HCT116 (cell line): Measurements from ENCODE around the gene FAT1.
A peak's percentile ranks its signal among the peaks of the same experiment; 100 is the strongest.

Experiments used
- EZH2 ChIP-seq: fragments of 200-600 bp; sonication (generic); IDR thresholded peaks from 2 replicates; pipeline ENCODE4 v1.6.1; 2017; ENCODE audit warnings: antibody characterized with exemption, mixed run types
- EZH2phosphoT487 ChIP-seq: fragments of 200-600 bp; IDR thresholded peaks from 2 replicates; pipeline ENCODE4 v1.6.1; 2018; ENCODE audit warnings: antibody characterized with exemption, borderline replicate concordance
- FOSL1 ChIP-seq: IDR thresholded peaks from 2 replicates; pipeline ENCODE4 v1.6.1; 2012; ENCODE audit warnings: low read depth
- JUND ChIP-seq: IDR thresholded peaks from 2 replicates; pipeline ENCODE4 v1.6.1; 2012
- POLR2A ChIP-seq: IDR thresholded peaks from 2 replicates; pipeline ENCODE4 v1.7.0; 2011; ENCODE audit warnings: borderline replicate concordance; ENCODE audit not compliant: insufficient read depth, insufficient read length; ENCODE audit errors: extremely low read depth
- POLR2AphosphoS5 ChIP-seq: IDR thresholded peaks from 2 replicates; pipeline ENCODE4 v1.6.1; 2011; ENCODE audit warnings: mild to moderate bottlenecking, low read depth, low read length, moderate library complexity
- RAD21 ChIP-seq: IDR thresholded peaks from 2 replicates; pipeline ENCODE4 v1.6.1; 2012; ENCODE audit warnings: low read depth, mild to moderate bottlenecking
- SIN3A ChIP-seq: IDR thresholded peaks from 2 replicates; pipeline ENCODE4 v1.6.1; 2012; ENCODE audit warnings: low read depth
- SP1 ChIP-seq: IDR thresholded peaks from 2 replicates; pipeline ENCODE4 v1.6.1; 2012; ENCODE audit warnings: low read depth
- TCF7L2 ChIP-seq: IDR thresholded peaks from 2 replicates; pipeline ENCODE4 v1.7.0; 2011; ENCODE audit warnings: borderline replicate concordance, inconsistent platforms; ENCODE audit not compliant: insufficient read depth, insufficient read length; ENCODE audit errors: extremely low read depth
- ZFX ChIP-seq: fragments of 450-650 bp; IDR thresholded peaks from 2 replicates; pipeline ENCODE4 v1.6.1; 2017
- ZNF274 ChIP-seq: fragments of 200-500 bp; sonication (Bioruptor generic); IDR thresholded peaks from 2 replicates; pipeline ENCODE4 v1.6.1; 2014; ENCODE audit warnings: mild to moderate bottlenecking, low read depth, low read length, inconsistent platforms
- TF ChIP-seq, protein P1 (sequence below), 3 experiments: fragments of 200-600 bp in 1 of 3; sonication (generic) in 1 of 3; IDR thresholded peaks in 2 of 3; conservative IDR thresholded peaks in 1 of 3; 2 replicates each; pipeline ENCODE4 v1.5.1; 2012 to 2017; ENCODE audit warnings: low read depth in 2 of 3, low read length in 2 of 3, antibody characterized with exemption in 1 of 3, borderline replicate concordance in 1 of 3, control low read depth in 1 of 3, mild to moderate bottlenecking in 1 of 3, mixed read lengths in 1 of 3, mixed run types in 1 of 3, moderate library complexity in 1 of 3; ENCODE audit not compliant: insufficient read depth in 1 of 3

DNA sequence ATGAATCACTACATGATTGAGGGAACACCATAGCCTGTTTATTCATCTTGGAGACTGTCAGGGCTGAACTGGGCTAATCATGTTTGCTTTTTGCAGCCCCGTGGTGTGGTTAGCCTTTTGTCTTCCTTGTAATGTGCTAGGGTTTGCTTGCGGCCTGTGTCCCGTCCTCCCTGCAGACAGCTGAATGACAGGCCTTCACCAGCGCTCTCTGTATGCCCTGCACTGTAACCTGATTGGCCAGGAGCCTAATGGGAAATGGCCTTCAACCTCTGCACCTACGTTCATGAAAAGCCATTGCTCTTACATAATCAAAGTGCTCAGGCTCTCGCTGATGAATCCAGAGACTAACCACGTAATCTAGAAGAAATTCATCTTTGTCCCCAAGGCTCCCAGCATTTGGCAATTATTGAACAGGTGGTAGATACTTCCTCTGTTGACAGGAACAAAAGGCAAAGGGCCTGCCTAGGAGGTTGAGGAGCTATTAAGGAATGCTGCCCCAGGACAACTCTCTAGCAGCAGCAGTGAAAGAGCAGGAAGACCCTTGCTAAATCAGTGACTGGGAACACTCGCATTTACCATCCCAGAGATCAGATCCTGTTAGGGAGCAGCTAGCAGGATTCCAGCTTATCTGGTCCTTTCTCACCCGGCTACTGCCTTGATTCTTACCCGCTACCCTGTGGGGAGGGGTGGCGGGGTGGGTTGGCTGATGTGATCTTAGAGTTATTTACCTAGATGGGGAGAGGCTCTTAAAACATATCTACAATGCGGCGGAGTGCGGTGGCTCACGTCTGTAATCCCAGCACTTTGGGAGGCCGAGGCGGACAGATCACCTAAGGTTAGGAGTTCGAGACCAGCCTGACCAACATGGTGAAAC, 42.3 kb upstream of the FAT1 start:
- no peak for TF ChIP-seq EZH2
- TF ChIP-seq, protein P1, sequence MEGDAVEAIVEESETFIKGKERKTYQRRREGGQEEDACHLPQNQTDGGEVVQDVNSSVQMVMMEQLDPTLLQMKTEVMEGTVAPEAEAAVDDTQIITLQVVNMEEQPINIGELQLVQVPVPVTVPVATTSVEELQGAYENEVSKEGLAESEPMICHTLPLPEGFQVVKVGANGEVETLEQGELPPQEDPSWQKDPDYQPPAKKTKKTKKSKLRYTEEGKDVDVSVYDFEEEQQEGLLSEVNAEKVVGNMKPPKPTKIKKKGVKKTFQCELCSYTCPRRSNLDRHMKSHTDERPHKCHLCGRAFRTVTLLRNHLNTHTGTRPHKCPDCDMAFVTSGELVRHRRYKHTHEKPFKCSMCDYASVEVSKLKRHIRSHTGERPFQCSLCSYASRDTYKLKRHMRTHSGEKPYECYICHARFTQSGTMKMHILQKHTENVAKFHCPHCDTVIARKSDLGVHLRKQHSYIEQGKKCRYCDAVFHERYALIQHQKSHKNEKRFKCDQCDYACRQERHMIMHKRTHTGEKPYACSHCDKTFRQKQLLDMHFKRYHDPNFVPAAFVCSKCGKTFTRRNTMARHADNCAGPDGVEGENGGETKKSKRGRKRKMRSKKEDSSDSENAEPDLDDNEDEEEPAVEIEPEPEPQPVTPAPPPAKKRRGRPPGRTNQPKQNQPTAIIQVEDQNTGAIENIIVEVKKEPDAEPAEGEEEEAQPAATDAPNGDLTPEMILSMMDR (IDR thresholded peaks at IDR 0.05 in 2 of 3, conservative IDR thresholded peaks at IDR 0.05 in 1 of 3; ENCODE audit: borderline replicate concordance in 1 of 3, insufficient read depth in 1 of 3, low read depth in 2 of 3, low read length in 2 of 3) = no peak
- no peak for TF ChIP-seq RAD21
- TF ChIP-seq SP1 = no peak
- TF ChIP-seq ZFX = peak; percentile 35; the same call in 1 of the 2 replicates
- TF ChIP-seq POLR2A = no peak
- TF ChIP-seq ZNF274 = no peak
- no peak for TF ChIP-seq TCF7L2
- TF ChIP-seq EZH2phosphoT487 = no peak
- no peak for TF ChIP-seq SIN3A
- no peak for TF ChIP-seq JUND
- no peak for TF ChIP-seq FOSL1
- no peak for TF ChIP-seq POLR2AphosphoS5
